K562 (cell line): ENCODE data around the gene CDC6. TPM values are rescaled to one million over a fixed set of nuclear protein-coding genes. Genes with fewer than 3 reads are reported as not detected.
A peak's percentile ranks its signal among the peaks of the same experiment; 100 is the strongest.

Experiments used
- ATAC-seq: fragments of 200-7000 bp; cut with Tn5 transposase; 3 replicates; pipeline ENCODE4 v1.9.1; 2020; ENCODE audit warnings: moderate library complexity
- BruUV-seq: library from RNA; stranded (reverse); fragments of 400-500 nt; replicated peaks from 2 replicates; lab custom pipeline; 2021; lab: Mats Ljungman, UMichigan
- CTCF ChIA-PET: fragments of 300-600 bp; formaldehyde crosslinking; extraction: SDS; loops from one replicate; lab custom pipeline; 2021; ENCODE audit warnings: low intra/inter-chr PET ratio; lab: Yijun Ruan, JAX
- POLR2A ChIA-PET: fragments of 300-600, 350-650 bp; sonication (Branson Sonifier 250); formaldehyde crosslinking; extraction: SDS; loops from one replicate; lab custom pipeline; 2021; ENCODE audit warnings: antibody characterized with exemption, inconsistent platforms; lab: Yijun Ruan, JAX
- DNase-seq, 4 experiments: peaks; one replicate each; pipeline versions ENCODE4 v3.0.0 to v3.0.0-alpha.2; 2011 to 2018; ENCODE audit warnings: low spot score in 3 of 4, mixed read lengths in 3 of 4; ENCODE audit errors: extremely low read depth in 1 of 4
- FAIRE-seq: peaks from 2 replicates; lab custom pipeline; 2011; peaks lifted over from hg19 to GRCh38; lab: Jason Lieb, UNC
- H2AFZ ChIP-seq: 2 replicates; pipeline ENCODE4 v1.6.0; 2011; ENCODE audit warnings: low read depth, low read length, control low read depth, inconsistent platforms
- H3K27ac ChIP-seq: fragments of 200-600 bp; 3 replicates; pipeline ENCODE4 v1.8.0; 2011; ENCODE audit warnings: low read depth, mild to moderate bottlenecking, control low read depth, inconsistent platforms, low read length, moderate library complexity, mixed read lengths; ENCODE audit errors: extremely low read depth
- H3K27me3 ChIP-seq, 2 experiments: fragments of 300-600 bp in 1 of 2; 2 replicates in 1 of 2; 3 replicates in 1 of 2; pipeline versions ENCODE4 v1.6.0 to v1.8.0; 2011; ENCODE audit warnings: inconsistent platforms in 2 of 2, low read length in 2 of 2, mild to moderate bottlenecking in 1 of 2, mixed read lengths in 1 of 2, moderate library complexity in 1 of 2; ENCODE audit not compliant: control insufficient read depth in 2 of 2, insufficient read depth in 2 of 2
- H3K36me3 ChIP-seq: fragments of 300-600 bp; 3 replicates; pipeline ENCODE4 v1.8.0; 2011; ENCODE audit warnings: mild to moderate bottlenecking, low read length, inconsistent platforms; ENCODE audit not compliant: control insufficient read depth, insufficient read depth
- H3K4me1 ChIP-seq, 2 experiments: fragments of 200-600 bp in 1 of 2; replicated peaks in 1 of 2; 2 replicates in 1 of 2; 3 replicates in 1 of 2; pipeline versions ENCODE4 v1.5.1 to v1.8.0; 2011; ENCODE audit warnings: inconsistent platforms in 2 of 2, low read length in 2 of 2, mild to moderate bottlenecking in 1 of 2, mixed read lengths in 1 of 2, moderate library complexity in 1 of 2; ENCODE audit not compliant: control insufficient read depth in 2 of 2, insufficient read depth in 2 of 2
- H3K4me2 ChIP-seq: 2 replicates; pipeline ENCODE4 v1.6.1; 2011; ENCODE audit warnings: low read length, control low read depth, inconsistent platforms, mixed read lengths; ENCODE audit not compliant: insufficient read depth
- H3K4me3 ChIP-seq: fragments of 200-600 bp; sonication (generic), shearing (Covaris generic); 2 replicates; pipeline ENCODE4 v1.5.1; 2016; ENCODE audit warnings: control low read depth, inconsistent platforms
- H3K79me2 ChIP-seq: fragments of 200-600 bp; 3 replicates; pipeline ENCODE4 v1.8.0; 2011; ENCODE audit warnings: low read length, inconsistent platforms; ENCODE audit not compliant: control insufficient read depth, insufficient read depth
- H3K9ac ChIP-seq, 2 experiments: 2 replicates each; pipeline versions ENCODE4 v1.6.0 to v1.6.1; 2011; ENCODE audit warnings: low read depth in 2 of 2, low read length in 2 of 2, control low read depth in 1 of 2, inconsistent platforms in 1 of 2, mild to moderate bottlenecking in 1 of 2, mixed read lengths in 1 of 2; ENCODE audit not compliant: insufficient read depth in 1 of 2
- H3K9me1 ChIP-seq: one replicate; pipeline ENCODE4 v1.6.0; 2011; ENCODE audit warnings: inconsistent platforms, mild to moderate bottlenecking, low read length, moderate library complexity; ENCODE audit not compliant: control insufficient read depth, insufficient read depth
- H3K9me3 ChIP-seq: replicated peaks from 2 replicates; pipeline ENCODE4 v1.5.1; 2011; ENCODE audit warnings: low read depth, low read length, inconsistent platforms; ENCODE audit not compliant: control insufficient read depth, insufficient read depth
- H4K20me1 ChIP-seq: replicated peaks from 2 replicates; pipeline ENCODE4 v1.6.1; 2011; ENCODE audit warnings: low read length, inconsistent platforms, mixed read lengths; ENCODE audit not compliant: control insufficient read depth, insufficient read depth
- BDP1 ChIP-seq: IDR thresholded peaks from 3 replicates; pipeline ENCODE4 v1.6.1; 2011; ENCODE audit not compliant: insufficient read length, insufficient read depth
- FOXJ3 ChIP-seq: sonication (generic); formaldehyde crosslinking; IDR thresholded peaks from 2 replicates; pipeline ENCODE4 v1.4.0; 2020; ENCODE audit warnings: mild to moderate bottlenecking, missing genetic modification reagents
- JUN ChIP-seq, 2 experiments: sonication (generic) in 1 of 2; formaldehyde crosslinking in 1 of 2; IDR thresholded peaks; 2 replicates each; pipeline versions ENCODE4 v1.6.1 to v1.8.0; 2012 to 2022; ENCODE audit warnings: borderline replicate concordance in 2 of 2, mild to moderate bottlenecking in 2 of 2, improper control_type of control experiment in 1 of 2, low read depth in 1 of 2, low read length in 1 of 2, missing genetic modification reagents in 1 of 2
- JUND ChIP-seq, 2 experiments: IDR thresholded peaks; 2 replicates in 1 of 2; 3 replicates in 1 of 2; pipeline ENCODE4 v1.6.1; 2011; ENCODE audit warnings: borderline replicate concordance in 2 of 2, low read depth in 2 of 2, low read length in 2 of 2, improper control_type of control experiment in 1 of 2, missing biosample characterization in 1 of 2, missing genetic modification characterization in 1 of 2, missing genetic modification reagents in 1 of 2
- LEF1 ChIP-seq: fragments of 450-650 bp; IDR thresholded peaks from 2 replicates; pipeline ENCODE4 v1.6.1; 2016; ENCODE audit warnings: mild to moderate bottlenecking
- MECOM ChIP-seq: fragments of 250-450 bp; sonication (Bioruptor Pico); IDR thresholded peaks from 2 replicates; pipeline ENCODE4 v1.8.0; 2022; ENCODE audit warnings: inconsistent platforms
- NCOA2 ChIP-seq, 2 experiments: fragments of 450-650 bp; IDR thresholded peaks; 2 replicates each; pipeline ENCODE4 v1.6.1; 2018; ENCODE audit warnings: mild to moderate bottlenecking in 2 of 2, moderate library complexity in 1 of 2; ENCODE audit not compliant: partially characterized antibody in 2 of 2
- PPARD ChIP-seq: fragments of 250-450 bp; sonication (Bioruptor Pico); IDR thresholded peaks from 2 replicates; pipeline ENCODE4 v1.8.0; 2022; ENCODE audit warnings: inconsistent platforms, mild to moderate bottlenecking, moderate library complexity
- PYGO2 ChIP-seq: fragments of 450-650 bp; IDR thresholded peaks from 2 replicates; pipeline ENCODE4 v1.6.1; 2016; ENCODE audit warnings: mild to moderate bottlenecking, missing genetic modification characterization, moderate library complexity, missing compliant biosample characterization
- SMARCE1 ChIP-seq: fragments of 450-650 bp; IDR thresholded peaks from 2 replicates; pipeline ENCODE4 v1.7.1; 2016; ENCODE audit warnings: mild to moderate bottlenecking
- TAF15 ChIP-seq: fragments of 200-400 bp; formaldehyde crosslinking; IDR thresholded peaks from 2 replicates; pipeline ENCODE4 v1.6.1; 2017; ENCODE audit warnings: mild to moderate bottlenecking, low read depth, low read length, moderate library complexity
- ZKSCAN3 ChIP-seq: fragments of 250-450 bp; sonication (Bioruptor Pico); IDR thresholded peaks from 2 replicates; pipeline ENCODE4 v1.4.0; 2020
- WGBS: fragments of 100-300 bp; shearing (Covaris generic); methylation state at CpG from one replicate; pipeline ENCODE4 v1.1.6; 2016; ENCODE audit warnings: low coverage, mixed read lengths; ENCODE audit not compliant: insufficient coverage; ENCODE audit errors: missing lambda C conversion rate; 5-methylcytosine and 5-hydroxymethylcytosine counted together
- in situ Hi-C: fragments of 300-500 bp; cut with MboI; formaldehyde crosslinking; loops from 4 replicates; pipeline ENCODE4 v1.15.0; 2018; ENCODE audit warnings: inconsistent platforms, mixed read lengths
- intact Hi-C: fragments of 100-400 bp; cut with micrococcal nuclease; formaldehyde crosslinking; loops from 2 replicates; pipeline ENCODE4 v1.14.2; 2022
- polyA plus RNA-seq, 8 experiments: library from polyadenylated mRNA; depleted of rRNA in 4 of 8; stranded (reverse) in 5 of 8; unstranded in 3 of 8; fragments of >200 nt; fragmentation: Nextera tagmentation in 2 of 8; fragmentation: Illumina TruSeq in 1 of 8; extraction: Ambion mirVana in 2 of 8; extraction: Trizol in 1 of 8; gene quantifications; 2 replicates each; pipeline versions ENCODE4 v1.2.1 to v1.2.3, GENCODE V29; 2011 to 2014; ENCODE audit warnings: inconsistent platforms in 1 of 8, missing spikeins in 1 of 8
- total RNA-seq, 7 experiments: library from RNA; depleted of rRNA in 6 of 7; stranded (reverse); fragments of >200 nt in 6 of 7; fragmentation: Illumina TruSeq in 2 of 7; extraction: Trizol in 2 of 7; gene quantifications; 2 replicates each; pipeline versions ENCODE4 v1.2.1 to v1.2.3, GENCODE V29; 2011 to 2021; ENCODE audit warnings: low replicate concordance in 1 of 7
- TF ChIP-seq, protein P1 (sequence below): sonication (generic); formaldehyde crosslinking; IDR thresholded peaks from 2 replicates; pipeline ENCODE4 v1.8.0; 2022; ENCODE audit warnings: mild to moderate bottlenecking, missing genetic modification reagents
- TF ChIP-seq, protein P2 (sequence below): fragments of 450-650 bp; conservative IDR thresholded peaks from 2 replicates; pipeline ENCODE4 v1.6.1; 2016; ENCODE audit warnings: missing genetic modification characterization, low read depth, mild to moderate bottlenecking, missing compliant biosample characterization, moderate library complexity
- TF ChIP-seq, protein P3 (sequence below), 2 experiments: IDR thresholded peaks; 2 replicates each; pipeline ENCODE4 v1.6.1; 2011; ENCODE audit warnings: borderline replicate concordance in 1 of 2, control low read depth in 1 of 2, low read depth in 1 of 2, low read length in 1 of 2, mild to moderate bottlenecking in 1 of 2, mixed read lengths in 1 of 2, moderate library complexity in 1 of 2; ENCODE audit not compliant: insufficient read depth in 1 of 2, insufficient read length in 1 of 2, poor library complexity in 1 of 2, severe bottlenecking in 1 of 2; ENCODE audit errors: extremely low read depth in 1 of 2

Gene CDC6
- total and polyA plus RNA-seq, 9 of the 15 experiments (the other 6 are each of a cell fraction or from before 2014, with no cell fraction given): 29.6 to 141 (median 106) TPM

DNA sequence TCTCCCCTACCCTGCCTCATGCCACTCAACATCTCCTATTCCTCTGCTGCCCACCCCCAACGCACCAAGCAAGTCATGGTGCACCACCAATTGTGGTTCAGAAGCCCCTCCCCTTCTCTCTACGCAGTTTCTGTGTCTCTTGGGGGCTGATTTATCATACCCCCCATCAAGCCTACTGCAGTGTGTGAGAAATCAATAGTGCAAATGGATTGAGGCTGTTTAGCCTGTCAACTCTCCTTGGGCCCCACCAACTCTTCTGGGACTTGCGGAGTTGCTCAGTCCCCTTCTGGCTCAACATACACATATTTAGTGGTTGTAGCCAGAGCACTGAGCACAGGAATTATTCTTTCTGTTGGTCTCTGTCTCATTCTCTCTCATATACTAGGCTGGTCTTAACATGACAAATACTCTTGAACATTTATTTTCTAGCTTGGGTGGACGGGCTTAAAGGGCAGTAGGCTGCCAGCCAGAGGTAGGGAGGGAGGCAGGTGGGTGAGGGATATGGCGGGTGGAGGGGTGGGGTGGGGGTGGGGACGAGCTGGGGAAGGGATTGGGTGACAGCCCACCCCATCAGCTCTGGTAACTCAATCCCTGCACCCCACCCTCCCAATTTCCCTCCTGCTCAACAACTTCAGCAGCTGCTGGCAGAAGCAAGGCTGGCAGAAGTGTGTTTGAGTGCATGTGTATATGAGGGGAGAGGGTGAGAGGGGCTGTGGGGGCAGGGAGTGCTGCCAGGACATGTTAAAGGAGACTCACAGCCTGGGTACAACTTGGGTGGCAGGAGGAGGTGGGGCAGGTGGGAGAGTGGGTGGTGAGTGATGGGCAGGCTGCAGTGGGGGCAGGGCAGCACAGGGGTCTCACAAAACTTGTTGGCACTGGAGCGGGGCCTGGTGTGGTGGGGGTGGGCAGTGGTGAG lies 26.2 kb downstream of the CDC6 start (continued):
- TF ChIP-seq, protein P1, sequence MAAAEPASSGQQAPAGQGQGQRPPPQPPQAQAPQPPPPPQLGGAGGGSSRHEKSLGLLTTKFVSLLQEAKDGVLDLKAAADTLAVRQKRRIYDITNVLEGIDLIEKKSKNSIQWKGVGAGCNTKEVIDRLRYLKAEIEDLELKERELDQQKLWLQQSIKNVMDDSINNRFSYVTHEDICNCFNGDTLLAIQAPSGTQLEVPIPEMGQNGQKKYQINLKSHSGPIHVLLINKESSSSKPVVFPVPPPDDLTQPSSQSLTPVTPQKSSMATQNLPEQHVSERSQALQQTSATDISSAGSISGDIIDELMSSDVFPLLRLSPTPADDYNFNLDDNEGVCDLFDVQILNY (CRISPR knock-in tag): no peak
- no peak for TF ChIP-seq MECOM (CRISPR knock-in tag)

DNA sequence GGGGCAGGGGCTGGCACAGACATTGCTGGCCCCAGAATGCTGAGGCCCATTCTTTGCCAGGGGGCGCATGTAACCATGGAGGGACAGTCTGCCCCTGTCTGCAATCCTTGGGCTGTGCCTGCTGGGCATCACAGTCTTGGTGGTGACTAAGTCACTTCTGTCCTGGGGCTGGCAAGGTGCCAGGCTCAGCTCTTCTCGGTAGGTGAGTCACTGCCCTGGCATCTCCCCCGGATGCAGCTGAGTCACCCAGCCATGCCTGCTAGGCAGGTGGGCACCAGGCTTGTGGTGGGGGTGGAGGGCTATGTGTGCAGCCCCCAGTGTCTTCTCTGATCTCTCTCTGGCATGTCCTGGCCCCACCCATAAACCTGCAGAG lies 26.9 kb downstream of the CDC6 start:
- 57% methylated on average over 3 of the region's 3 CpGs for WGBS
- H3K9me3 ChIP-seq: no peaks in the 10 kb centered on the region
- H3K9me1 ChIP-seq: no peaks in the 10 kb centered on the region
- peaks cover 40 to 50% of the 10 kb centered on the region in 2 experiments for H3K4me1 ChIP-seq
- H3K27ac ChIP-seq: no peak overlapping the region
- CTCF ChIA-PET: no interaction called here
- no peak for ATAC-seq
- H4K20me1 ChIP-seq: no peaks in the 10 kb centered on the region
- H3K4me2 ChIP-seq: no peak overlapping the region
- FAIRE-seq: no peak
- no peak for DNase-seq
- H3K79me2 ChIP-seq: peaks cover 15% of the 10 kb centered on the region
- POLR2A ChIA-PET: no interaction called here
- no peak overlapping the region for H2AFZ ChIP-seq
- H3K27me3 ChIP-seq: no peaks in the 10 kb centered on the region
- in situ Hi-C loops: no loop called here
- BruUV-seq: no TSS peak
- intact Hi-C loops: no loop called here
- H3K4me3 ChIP-seq: no peak overlapping the region
- H3K9ac ChIP-seq: peak overlapping the region in 1 of 2 experiments; percentile 6; a peak in 1 of 4 replicates
- no peaks in the 10 kb centered on the region for H3K36me3 ChIP-seq
- TF ChIP-seq SMARCE1: 0 out of 2 replicates have a peak, but pooled peaks have one; percentile 14
- TF ChIP-seq PPARD (CRISPR knock-in tag): no peak
- TF ChIP-seq, protein P2, sequence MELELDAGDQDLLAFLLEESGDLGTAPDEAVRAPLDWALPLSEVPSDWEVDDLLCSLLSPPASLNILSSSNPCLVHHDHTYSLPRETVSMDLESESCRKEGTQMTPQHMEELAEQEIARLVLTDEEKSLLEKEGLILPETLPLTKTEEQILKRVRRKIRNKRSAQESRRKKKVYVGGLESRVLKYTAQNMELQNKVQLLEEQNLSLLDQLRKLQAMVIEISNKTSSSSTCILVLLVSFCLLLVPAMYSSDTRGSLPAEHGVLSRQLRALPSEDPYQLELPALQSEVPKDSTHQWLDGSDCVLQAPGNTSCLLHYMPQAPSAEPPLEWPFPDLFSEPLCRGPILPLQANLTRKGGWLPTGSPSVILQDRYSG (tag): no peak
- no peak for TF ChIP-seq PYGO2 (tag)
- no peak for TF ChIP-seq TAF15
- TF ChIP-seq JUN (IDR thresholded peaks at IDR 0.05; ENCODE audit: borderline replicate concordance, low read depth, low read length): peak; percentile 37; the same call in 1 of the 2 replicates
- no peak for TF ChIP-seq JUN (CRISPR knock-in tag; IDR thresholded peaks at IDR 0.05; ENCODE audit: borderline replicate concordance)
- no peak for TF ChIP-seq FOXJ3 (CRISPR knock-in tag)
- TF ChIP-seq, protein P3, sequence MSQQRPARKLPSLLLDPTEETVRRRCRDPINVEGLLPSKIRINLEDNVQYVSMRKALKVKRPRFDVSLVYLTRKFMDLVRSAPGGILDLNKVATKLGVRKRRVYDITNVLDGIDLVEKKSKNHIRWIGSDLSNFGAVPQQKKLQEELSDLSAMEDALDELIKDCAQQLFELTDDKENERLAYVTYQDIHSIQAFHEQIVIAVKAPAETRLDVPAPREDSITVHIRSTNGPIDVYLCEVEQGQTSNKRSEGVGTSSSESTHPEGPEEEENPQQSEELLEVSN (IDR thresholded peaks at IDR 0.05; ENCODE audit: borderline replicate concordance in 1 of 2, extremely low read depth in 1 of 2, insufficient read depth in 1 of 2, insufficient read length in 1 of 2, low read depth in 1 of 2, low read length in 1 of 2, poor library complexity in 1 of 2, severe bottlenecking in 1 of 2): no peak
- TF ChIP-seq JUND (IDR thresholded peaks at IDR 0.05; ENCODE audit: borderline replicate concordance, low read depth, low read length): peak; percentile 12; the same call in 1 of the 2 replicates
- TF ChIP-seq JUND (tag; IDR thresholded peaks at IDR 0.05; ENCODE audit: borderline replicate concordance, low read depth, low read length): no peak
- no peak for TF ChIP-seq ZKSCAN3 (CRISPR knock-in tag)
- no peak for TF ChIP-seq LEF1
- TF ChIP-seq BDP1: no peak
- no peak for TF ChIP-seq NCOA2 (IDR thresholded peaks at IDR 0.05; ENCODE audit: partially characterized antibody in 2 of 2)
